Endodermal cell (in vitro differentiated cells): ENCODE data around the gene MYO16. TPM values are rescaled to one million over a fixed set of nuclear protein-coding genes. Genes with fewer than 3 reads are reported as not detected.
A peak's percentile ranks its signal among the peaks of the same experiment; 100 is the strongest.

Experiments used
- DNase-seq: peaks from one replicate; pipeline ENCODE4 v3.0.0-alpha.2; 2017
- H3K27ac ChIP-seq: 2 replicates; pipeline ENCODE4 v1.5.1; 2013; ENCODE audit warnings: mild to moderate bottlenecking, low read depth, low read length, moderate library complexity
- H3K27me3 ChIP-seq: 2 replicates; pipeline ENCODE4 v1.6.1; 2013; ENCODE audit warnings: mild to moderate bottlenecking, low read length, moderate library complexity; ENCODE audit not compliant: insufficient read depth, control insufficient read depth, poor library complexity, severe bottlenecking
- H3K36me3 ChIP-seq: 2 replicates; pipeline ENCODE4 v1.7.0; 2013; ENCODE audit warnings: mild to moderate bottlenecking, low read length, moderate library complexity; ENCODE audit not compliant: control insufficient read depth, insufficient read depth
- H3K4me1 ChIP-seq: one replicate; pipeline ENCODE4 v1.7.0; 2013; ENCODE audit warnings: low read length; ENCODE audit not compliant: control insufficient read depth, insufficient read depth
- H3K4me3 ChIP-seq: 2 replicates; pipeline ENCODE4 v1.5.1; 2013; ENCODE audit warnings: mild to moderate bottlenecking, low read length, moderate library complexity
- H3K9ac ChIP-seq: 2 replicates; pipeline ENCODE4 v1.6.1; 2013; ENCODE audit warnings: mild to moderate bottlenecking, low read length, moderate library complexity; ENCODE audit not compliant: poor library complexity, severe bottlenecking; ENCODE audit errors: extremely low read depth
- H3K9me3 ChIP-seq: 2 replicates; pipeline ENCODE4 v1.6.1; 2013; ENCODE audit warnings: mild to moderate bottlenecking, low read length, moderate library complexity; ENCODE audit not compliant: control insufficient read depth
- H3K27ac Mint-ChIP-seq: 2 replicates; pipeline ENCODE4 v1.8.0; 2020; ENCODE audit warnings: mixed read lengths
- H3K27me3 Mint-ChIP-seq: 2 replicates; pipeline ENCODE4 v1.8.0; 2021; ENCODE audit warnings: mild to moderate bottlenecking, mixed read lengths; ENCODE audit not compliant: insufficient read depth
- H3K36me3 Mint-ChIP-seq: 2 replicates; pipeline ENCODE4 v1.8.0; 2020; ENCODE audit warnings: low read depth, mixed read lengths
- H3K4me1 Mint-ChIP-seq: 2 replicates; pipeline ENCODE4 v1.8.0; 2020; ENCODE audit warnings: mixed read lengths
- H3K4me3 Mint-ChIP-seq: 2 replicates; pipeline ENCODE4 v1.8.0; 2020; ENCODE audit warnings: mild to moderate bottlenecking, moderate library complexity, mixed read lengths
- H3K9me3 Mint-ChIP-seq: 2 replicates; pipeline ENCODE4 v1.8.0; 2020; ENCODE audit warnings: mild to moderate bottlenecking, mixed read lengths
- CTCF ChIP-seq: fragments of 200-600 bp; sonication (generic); conservative IDR thresholded peaks from 2 replicates; pipeline ENCODE4 v1.5.0; 2021; ENCODE audit warnings: antibody characterized with exemption, mild to moderate bottlenecking
- WGBS, 2 experiments: methylation state at CpG; one replicate each; pipeline versions ENCODE4 v1.1.5 to v1.1.7; 2013; ENCODE audit warnings: missing lambda C conversion rate in 2 of 2, mixed read lengths in 1 of 2; ENCODE audit not compliant: insufficient coverage in 1 of 2, insufficient read length in 1 of 2; 5-methylcytosine and 5-hydroxymethylcytosine counted together
- total RNA-seq, 2 donors: library from RNA; stranded (reverse); fragmentation: NEBNext Ultra II Directional in 1 of 2; extraction: Animal tissue kit (Norgen Biotek cat#: 25700) in 1 of 2; gene quantifications; 2 replicates in 1 of 2; 3 replicates in 1 of 2; pipeline ENCODE4 v1.2.1, GENCODE V29; 2021

The MYO16 gene
- total RNA-seq, 2 donors from 2014 or later, result 0.70 to 1.2 TPM

DNA sequence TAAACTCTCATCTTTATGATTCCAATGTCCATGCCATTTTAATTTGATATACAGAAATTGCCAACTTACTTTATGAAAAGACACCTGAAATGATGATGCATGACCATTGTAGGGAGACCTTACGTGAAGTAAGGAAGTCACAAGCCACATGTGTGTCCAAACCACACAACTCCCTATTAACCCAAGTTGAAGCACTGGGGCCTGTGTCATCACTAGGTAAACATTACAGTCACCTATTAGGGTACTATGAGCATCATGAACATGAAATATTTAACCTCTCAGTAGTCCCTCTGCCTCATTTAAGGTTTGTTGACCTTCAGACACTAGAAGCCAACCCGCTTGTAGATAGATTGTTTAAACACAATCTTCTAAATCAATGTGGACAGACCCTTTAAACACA lies 580.1 kb downstream of the MYO16 start:
- no peak for TF ChIP-seq CTCF
- no peak overlapping the region for H3K27ac Mint-ChIP-seq
- Histone ChIP-seq H3K27me3 (no peaks in the 10 kb centered on the region), H3K36me3 (no peaks in the 10 kb centered on the region), H3K27ac (no peak overlapping the region), H3K4me3 (no peak overlapping the region), H3K9me3 (no peaks in the 10 kb centered on the region), H3K4me1 (peaks cover 12% of the 10 kb centered on the region), H3K9ac (no peak overlapping the region)
- 100% methylated on average over 1 of the region's 2 CpGs; no CpG with 5 or more reads in 1 of the 2 experiments for WGBS, 2 experiments
- no peaks in the 10 kb centered on the region for H3K27me3 Mint-ChIP-seq
- no peaks in the 10 kb centered on the region for H3K36me3 Mint-ChIP-seq
- H3K4me3 Mint-ChIP-seq, result no peak overlapping the region
- no peak for DNase-seq
- peaks cover 18% of the 10 kb centered on the region for H3K4me1 Mint-ChIP-seq
- H3K9me3 Mint-ChIP-seq, result no peaks in the 10 kb centered on the region

- DNase-seq, result no peak
- no peak overlapping the region for H3K27ac Mint-ChIP-seq
- Histone ChIP-seq H3K36me3 (no peaks in the 10 kb centered on the region), H3K9ac (no peak overlapping the region), H3K9me3 (no peaks in the 10 kb centered on the region), H3K4me3 (no peak overlapping the region), H3K4me1 (peaks cover 12% of the 10 kb centered on the region), H3K27me3 (no peaks in the 10 kb centered on the region), H3K27ac (peak overlapping the region; percentile 70)
- peaks cover 20% of the 10 kb centered on the region for H3K4me1 Mint-ChIP-seq
- TF ChIP-seq CTCF, result no peak
- H3K27me3 Mint-ChIP-seq, result no peaks in the 10 kb centered on the region
- 78% methylated on average over 2 of the region's 2 CpGs; no CpG with 5 or more reads in 1 of the 2 experiments for WGBS, 2 experiments
- H3K36me3 Mint-ChIP-seq, result no peaks in the 10 kb centered on the region
- H3K4me3 Mint-ChIP-seq, result no peak overlapping the region
- H3K9me3 Mint-ChIP-seq, result no peaks in the 10 kb centered on the region
Observed at GRCh38 chr13:109211616-109212015, 582.2 kb downstream of the MYO16 start.

DNA sequence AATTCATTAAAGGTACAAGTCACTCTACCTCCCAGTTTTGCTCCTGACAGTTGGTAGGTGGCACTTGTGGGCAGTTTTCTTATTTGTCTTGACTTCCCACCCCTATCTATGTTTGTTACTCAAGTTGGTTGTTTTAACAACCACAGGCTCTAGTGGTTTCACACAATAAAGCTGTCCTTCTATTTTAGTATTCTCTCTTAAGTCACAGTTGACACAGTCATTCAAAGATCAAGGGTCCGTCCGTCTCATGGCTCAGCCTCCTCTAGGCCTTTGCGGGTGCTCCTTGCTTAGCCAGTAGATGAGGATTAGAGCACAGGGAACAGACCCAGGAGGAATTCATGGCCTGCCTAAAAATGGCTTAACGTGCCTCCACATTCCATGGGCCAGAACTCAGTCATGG lies 583.2 kb downstream of the MYO16 start:
- no peaks in the 10 kb centered on the region for H3K9me3 Mint-ChIP-seq

More for the DNA sequence above, 583.2 kb downstream of the MYO16 start:
- Histone ChIP-seq H3K4me1 (peaks cover 12% of the 10 kb centered on the region), H3K36me3 (no peaks in the 10 kb centered on the region), H3K9me3 (no peaks in the 10 kb centered on the region), H3K27me3 (no peaks in the 10 kb centered on the region), H3K4me3 (no peak overlapping the region), H3K9ac (no peak overlapping the region), H3K27ac (no peak overlapping the region)
- Mint-ChIP-seq H3K27ac (no peak overlapping the region), H3K36me3 (no peaks in the 10 kb centered on the region), H3K4me1 (peaks cover 17% of the 10 kb centered on the region), H3K27me3 (no peaks in the 10 kb centered on the region), H3K4me3 (no peak overlapping the region)
- no peak for TF ChIP-seq CTCF
- WGBS, 2 experiments, result 81 to 92% methylated on average over 4 of the region's 4 CpGs
- no peak for DNase-seq
